WTC11 (cell line): Measurements from ENCODE around the gene RLIM.

Experiments used
- NFYB ChIP-seq: sonication (generic); formaldehyde crosslinking; conservative IDR thresholded peaks from 2 replicates; pipeline ENCODE4 v1.8.0; 2022; ENCODE audit warnings: low read depth, missing genetic modification reagents
- ZNF317 ChIP-seq: sonication (generic); formaldehyde crosslinking; IDR thresholded peaks from 2 replicates; pipeline ENCODE4 v1.8.1; 2023; ENCODE audit warnings: low read depth, mild to moderate bottlenecking, moderate library complexity, missing genetic modification reagents, borderline replicate concordance
- TF ChIP-seq, protein P1 (sequence below): sonication (generic); formaldehyde crosslinking; IDR thresholded peaks from 2 replicates; pipeline ENCODE4 v1.8.0; 2022; ENCODE audit warnings: missing genetic modification reagents
- TF ChIP-seq, protein P2 (sequence below): fragments of 200-600 bp; IDR thresholded peaks from 2 replicates; pipeline ENCODE4 v1.8.0; 2022; ENCODE audit warnings: antibody characterized with exemption

DNA sequence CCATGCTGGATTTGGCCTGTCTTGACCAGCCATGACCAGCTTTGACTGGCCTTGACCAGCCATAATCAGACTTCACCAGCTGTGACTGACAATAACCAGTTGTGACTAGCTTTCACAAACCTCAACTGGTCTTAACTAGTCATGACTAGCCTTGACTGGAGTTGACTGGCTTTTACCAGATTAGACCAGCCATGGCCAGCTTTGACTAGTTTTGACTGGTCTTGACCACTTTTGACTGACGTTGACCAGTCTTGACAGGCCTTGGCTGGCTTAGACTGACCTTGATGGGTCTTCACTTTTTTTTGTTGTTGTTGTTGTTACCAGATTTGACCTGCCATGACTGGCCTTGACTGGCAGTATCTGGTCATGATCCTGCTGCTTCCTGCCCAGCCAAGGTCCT, 67.4 kb downstream of the RLIM start:
- TF ChIP-seq NFYB = no peak
- TF ChIP-seq, protein P1, sequence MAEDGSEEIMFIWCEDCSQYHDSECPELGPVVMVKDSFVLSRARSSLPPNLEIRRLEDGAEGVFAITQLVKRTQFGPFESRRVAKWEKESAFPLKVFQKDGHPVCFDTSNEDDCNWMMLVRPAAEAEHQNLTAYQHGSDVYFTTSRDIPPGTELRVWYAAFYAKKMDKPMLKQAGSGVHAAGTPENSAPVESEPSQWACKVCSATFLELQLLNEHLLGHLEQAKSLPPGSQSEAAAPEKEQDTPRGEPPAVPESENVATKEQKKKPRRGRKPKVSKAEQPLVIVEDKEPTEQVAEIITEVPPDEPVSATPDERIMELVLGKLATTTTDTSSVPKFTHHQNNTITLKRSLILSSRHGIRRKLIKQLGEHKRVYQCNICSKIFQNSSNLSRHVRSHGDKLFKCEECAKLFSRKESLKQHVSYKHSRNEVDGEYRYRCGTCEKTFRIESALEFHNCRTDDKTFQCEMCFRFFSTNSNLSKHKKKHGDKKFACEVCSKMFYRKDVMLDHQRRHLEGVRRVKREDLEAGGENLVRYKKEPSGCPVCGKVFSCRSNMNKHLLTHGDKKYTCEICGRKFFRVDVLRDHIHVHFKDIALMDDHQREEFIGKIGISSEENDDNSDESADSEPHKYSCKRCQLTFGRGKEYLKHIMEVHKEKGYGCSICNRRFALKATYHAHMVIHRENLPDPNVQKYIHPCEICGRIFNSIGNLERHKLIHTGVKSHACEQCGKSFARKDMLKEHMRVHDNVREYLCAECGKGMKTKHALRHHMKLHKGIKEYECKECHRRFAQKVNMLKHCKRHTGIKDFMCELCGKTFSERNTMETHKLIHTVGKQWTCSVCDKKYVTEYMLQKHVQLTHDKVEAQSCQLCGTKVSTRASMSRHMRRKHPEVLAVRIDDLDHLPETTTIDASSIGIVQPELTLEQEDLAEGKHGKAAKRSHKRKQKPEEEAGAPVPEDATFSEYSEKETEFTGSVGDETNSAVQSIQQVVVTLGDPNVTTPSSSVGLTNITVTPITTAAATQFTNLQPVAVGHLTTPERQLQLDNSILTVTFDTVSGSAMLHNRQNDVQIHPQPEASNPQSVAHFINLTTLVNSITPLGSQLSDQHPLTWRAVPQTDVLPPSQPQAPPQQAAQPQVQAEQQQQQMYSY (CRISPR knock-in tag) = no peak
- TF ChIP-seq, protein P2, sequence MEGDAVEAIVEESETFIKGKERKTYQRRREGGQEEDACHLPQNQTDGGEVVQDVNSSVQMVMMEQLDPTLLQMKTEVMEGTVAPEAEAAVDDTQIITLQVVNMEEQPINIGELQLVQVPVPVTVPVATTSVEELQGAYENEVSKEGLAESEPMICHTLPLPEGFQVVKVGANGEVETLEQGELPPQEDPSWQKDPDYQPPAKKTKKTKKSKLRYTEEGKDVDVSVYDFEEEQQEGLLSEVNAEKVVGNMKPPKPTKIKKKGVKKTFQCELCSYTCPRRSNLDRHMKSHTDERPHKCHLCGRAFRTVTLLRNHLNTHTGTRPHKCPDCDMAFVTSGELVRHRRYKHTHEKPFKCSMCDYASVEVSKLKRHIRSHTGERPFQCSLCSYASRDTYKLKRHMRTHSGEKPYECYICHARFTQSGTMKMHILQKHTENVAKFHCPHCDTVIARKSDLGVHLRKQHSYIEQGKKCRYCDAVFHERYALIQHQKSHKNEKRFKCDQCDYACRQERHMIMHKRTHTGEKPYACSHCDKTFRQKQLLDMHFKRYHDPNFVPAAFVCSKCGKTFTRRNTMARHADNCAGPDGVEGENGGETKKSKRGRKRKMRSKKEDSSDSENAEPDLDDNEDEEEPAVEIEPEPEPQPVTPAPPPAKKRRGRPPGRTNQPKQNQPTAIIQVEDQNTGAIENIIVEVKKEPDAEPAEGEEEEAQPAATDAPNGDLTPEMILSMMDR = no peak
- TF ChIP-seq ZNF317 (CRISPR knock-in tag) = no peak
